PC-9 (cell line): Measurements from ENCODE around the gene RNF166. TPM values are rescaled to one million over a fixed set of nuclear protein-coding genes. Genes with fewer than 3 reads are reported as not detected.

Experiments
- BruUV-seq: library from RNA; stranded (reverse); fragments of 400-500 nt; replicated peaks from 2 replicates; lab custom pipeline; 2021; lab: Mats Ljungman, UMichigan
- CTCF ChIA-PET: fragments of 300-600 bp; sonication (Branson Sonifier 250); formaldehyde crosslinking; loops from one replicate; lab custom pipeline; 2022; ENCODE audit warnings: antibody characterized with exemption; lab: Charles Lee
- POLR2A ChIA-PET: fragments of 300-600 bp; sonication (Branson Sonifier 250); formaldehyde crosslinking; loops from one replicate; lab custom pipeline; 2022; ENCODE audit warnings: antibody characterized with exemption; ENCODE audit not compliant: unreplicated experiment; lab: Charles Lee
- DNase-seq, 2 experiments: peaks; one replicate each; pipeline versions ENCODE4 v3.0.0 to v3.0.0-alpha.2; 2015 to 2022; ENCODE audit warnings: mixed read lengths in 1 of 2
- H2AFZ ChIP-seq: fragments of 200-600 bp; sonication (generic); 2 replicates; pipeline ENCODE4 v1.8.1; 2017; ENCODE audit warnings: antibody characterized with exemption
- H3F3A ChIP-seq: fragments of 200-600 bp; sonication (generic); 2 replicates; pipeline ENCODE4 v1.8.1; 2017; ENCODE audit warnings: antibody characterized with exemption, mild to moderate bottlenecking, low read depth; ENCODE audit not compliant: insufficient read depth
- H3K27ac ChIP-seq: fragments of 200-600 bp; sonication (generic); 2 replicates; pipeline ENCODE4 v1.6.1; 2016; ENCODE audit warnings: mixed run types
- H3K27me3 ChIP-seq: fragments of 200-600 bp; sonication (generic); 2 replicates; pipeline ENCODE4 v1.6.1; 2016; ENCODE audit warnings: low read depth, mixed run types; ENCODE audit not compliant: insufficient read depth
- H3K36me3 ChIP-seq: fragments of 200-600 bp; sonication (generic); 2 replicates; pipeline ENCODE4 v1.6.1; 2016; ENCODE audit warnings: low read depth, mixed run types
- H3K4me1 ChIP-seq: fragments of 200-600 bp; sonication (generic); replicated peaks from 2 replicates; pipeline ENCODE4 v1.6.1; 2016; ENCODE audit warnings: mixed run types; ENCODE audit not compliant: insufficient read depth
- H3K4me2 ChIP-seq: fragments of 200-600 bp; sonication (generic); 2 replicates; pipeline ENCODE4 v1.6.1; 2017; ENCODE audit warnings: mixed run types
- H3K4me3 ChIP-seq: fragments of 200-600 bp; sonication (generic); 2 replicates; pipeline ENCODE4 v1.6.1; 2016; ENCODE audit warnings: mixed run types
- H3K79me2 ChIP-seq: fragments of 200-600 bp; sonication (generic); 2 replicates; pipeline ENCODE4 v1.6.1; 2017; ENCODE audit warnings: low read depth, mixed run types
- H3K9me2 ChIP-seq: fragments of 200-600 bp; sonication (generic); 2 replicates; pipeline ENCODE4 v1.8.1; 2017; ENCODE audit warnings: mild to moderate bottlenecking; ENCODE audit not compliant: insufficient read depth
- H3K9me3 ChIP-seq: fragments of 200-600 bp; sonication (generic); 2 replicates; pipeline ENCODE4 v1.8.1; 2016; ENCODE audit warnings: low read depth; ENCODE audit not compliant: insufficient read depth
- H4K20me1 ChIP-seq: fragments of 200-600 bp; sonication (generic); 2 replicates; pipeline ENCODE4 v1.8.1; 2017; ENCODE audit not compliant: insufficient read depth
- CTCF ChIP-seq: fragments of 200-600 bp; sonication (generic); conservative IDR thresholded peaks from 2 replicates; pipeline ENCODE4 v1.6.1; 2017; ENCODE audit warnings: mixed run types, antibody characterized with exemption, mild to moderate bottlenecking, moderate library complexity
- EZH2 ChIP-seq: fragments of 200-600 bp; sonication (generic); IDR thresholded peaks from 2 replicates; pipeline ENCODE4 v1.8.0; 2017; ENCODE audit warnings: antibody characterized with exemption, low read depth
- intact Hi-C: fragments of 100-400 bp; cut with micrococcal nuclease; formaldehyde crosslinking; loops from one replicate; pipeline ENCODE4 v1.10.0; 2022; ENCODE audit not compliant: unreplicated experiment
- total RNA-seq: library from RNA; stranded (reverse); gene quantifications from 2 replicates; pipeline ENCODE4 v1.2.3, GENCODE V29; 2021

The RNF166 gene
- total RNA-seq, 1 experiment from 2014 or later: 29.4 TPM

- H3F3A ChIP-seq: peaks cover 19% of the 10 kb centered on the region; the same call in 1 of the 2 replicates
- peak; percentile 92 to 99 for DNase-seq
- H3K4me2 ChIP-seq: peak within 1 kb of the TSS; percentile 98
- H3K79me2 ChIP-seq: peaks cover 29% of the 10 kb centered on the region
- no peaks in the 10 kb centered on the region for H3K9me3 ChIP-seq
- no peaks in the 10 kb centered on the region for H3K9me2 ChIP-seq
- CTCF ChIA-PET: no interaction called here
- peak within 1 kb of the TSS; percentile 13; the same call in 1 of the 2 replicates for H3K27ac ChIP-seq
- H2AFZ ChIP-seq: peak within 1 kb of the TSS; percentile 97
- H3K4me1 ChIP-seq: peaks cover 9% of the 10 kb centered on the region
- H4K20me1 ChIP-seq: no peaks in the 10 kb centered on the region; the same call in 1 of the 2 replicates
- peak within 1 kb of the TSS; percentile 90 for H3K4me3 ChIP-seq
- BruUV-seq: no TSS peak
- H3K36me3 ChIP-seq: no peaks in the 10 kb centered on the region
- no peaks in the 10 kb centered on the region for H3K27me3 ChIP-seq
- TF ChIP-seq CTCF: no peak
- TF ChIP-seq EZH2: no peak
- intact Hi-C loops: loop anchor here (5.0 kb wide), 1 partner anchor 94 kb away; no protein-coding TSS in a partner anchor
- POLR2A ChIA-PET: interaction anchor here (0.5 to 0.7 kb wide), 5 partner anchors 9 to 988 kb away, joined by 3 to 6 read pairs (median 4); partner anchors contain the start of gene PIEZO1
Observed at GRCh38 chr16:88662843-88663606, 43.2 kb downstream of the RNF166 start, which contains the start of gene MVD. Gene MVD (minus strand): TSS chr16:88663091. CDS start chr16:88663080, 11 bp downstream.

- Histone ChIP-seq H3K27ac (peak overlapping the region; percentile 13; the same call in 1 of the 2 replicates), H3F3A (peaks cover 19% of the 10 kb centered on the region; the same call in 1 of the 2 replicates), H3K4me3 (peak overlapping the region; percentile 90), H3K79me2 (peaks cover 29% of the 10 kb centered on the region), H3K9me3 (no peaks in the 10 kb centered on the region), H3K36me3 (no peaks in the 10 kb centered on the region), H3K27me3 (no peaks in the 10 kb centered on the region), H2AFZ (peak overlapping the region; percentile 94), H3K4me2 (peak overlapping the region; percentile 98), H4K20me1 (no peaks in the 10 kb centered on the region; the same call in 1 of the 2 replicates), H3K9me2 (no peaks in the 10 kb centered on the region), H3K4me1 (peaks cover 9% of the 10 kb centered on the region)
- POLR2A ChIA-PET: interaction anchor here (0.5 to 0.7 kb wide), 4 partner anchors 8 to 132 kb away, joined by 3 to 4 read pairs (median 4); partner anchors contain the start of gene PIEZO1
- intact Hi-C loops: loop anchor here (5.0 kb wide), 1 partner anchor 95 kb away; no protein-coding TSS in a partner anchor
- TF ChIP-seq CTCF (no peak), EZH2 (no peak)
- no peak for DNase-seq
- CTCF ChIA-PET: no interaction called here
- BruUV-seq: TSS peak; percentile 56
Observed at GRCh38 chr16:88662222-88662842, 43.9 kb downstream of the RNF166 start.

GRCh38 chr16:88661468-88661867 lies 44.7 kb downstream of the RNF166 start:
- no peak for DNase-seq
- no peak for TF ChIP-seq EZH2
- no peak overlapping the region for H3K4me3 ChIP-seq

More at GRCh38 chr16:88661468-88661867, 44.7 kb downstream of the RNF166 start:
- H3K79me2 ChIP-seq: peaks cover 29% of the 10 kb centered on the region
- H3K27me3 ChIP-seq: no peaks in the 10 kb centered on the region
- ChIA-PET CTCF (no interaction called here), POLR2A (no interaction called here)
- no peaks in the 10 kb centered on the region for H3K9me3 ChIP-seq
- H2AFZ ChIP-seq: no peak overlapping the region
- no peak overlapping the region for H3K27ac ChIP-seq
- H3K36me3 ChIP-seq: no peaks in the 10 kb centered on the region
- H3K4me1 ChIP-seq: peaks cover 9% of the 10 kb centered on the region
- BruUV-seq: no TSS peak
- intact Hi-C loops: loop anchor here (5.0 kb wide), 1 partner anchor 96 kb away; no protein-coding TSS in a partner anchor
- H4K20me1 ChIP-seq: no peaks in the 10 kb centered on the region; the same call in 1 of the 2 replicates
- no peak overlapping the region for H3K4me2 ChIP-seq
- peaks cover 16% of the 10 kb centered on the region; the same call in 1 of the 2 replicates for H3F3A ChIP-seq
- H3K9me2 ChIP-seq: no peaks in the 10 kb centered on the region
